GM12891 (cell line): Measurements from ENCODE around the gene ST8SIA3.
"Not testable (repeated sequence)": the region's sequence is repeated elsewhere in the genome, so short reads cannot be mapped to it uniquely, and the experiment has no call there.

ENCODE experiments used
- POLR2A ChIP-seq: IDR thresholded peaks from 2 replicates; pipeline ENCODE4 v1.6.1; 2011; ENCODE audit warnings: low read depth, low read length, control low read depth
- POLR2AphosphoS5 ChIP-seq: IDR thresholded peaks from 2 replicates; pipeline ENCODE4 v1.6.1; 2011; ENCODE audit warnings: low read depth, low read length, control low read depth
- SPI1 ChIP-seq: IDR thresholded peaks from 2 replicates; pipeline ENCODE4 v1.6.1; 2011; ENCODE audit warnings: low read depth, low read length, control low read depth
- TAF1 ChIP-seq: IDR thresholded peaks from 2 replicates; pipeline ENCODE4 v1.6.1; 2011; ENCODE audit warnings: low read depth, low read length, control low read depth

GRCh38 chr18:57394749-57395148 is 42.4 kb downstream of the ST8SIA3 start:
- TF ChIP-seq POLR2AphosphoS5, TAF1, POLR2A, SPI1: not testable (repeated sequence)
